ENCODE data around the gene NUP153. TPM values are rescaled to one million over a fixed set of nuclear protein-coding genes. Genes with fewer than 3 reads are reported as not detected.
"Not testable (repeated sequence)": the region's sequence is repeated elsewhere in the genome, so short reads cannot be mapped to it uniquely, and the experiment has no call there.

NUP153 gene
- total RNA-seq: 31.3 TPM
- polyA plus RNA-seq (ENCODE audit: insufficient read depth, low read depth, low replicate concordance): 4.9 TPM
- long read RNA-seq, donor 1, full-length matches to known transcripts: 1 of 1 reads
- long read RNA-seq, donor 1, partial matches to known transcripts: 0 of 1 reads
- long read RNA-seq, donor 1, other reads (novel, unspliced or antisense): 0 of 1 reads
- long read RNA-seq, donor 2: 0 reads
- long read RNA-seq, donor 3, full-length matches to known transcripts: 3 of 3 reads
- long read RNA-seq, donor 3, partial matches to known transcripts: 0 of 3 reads
- long read RNA-seq, donor 3, other reads (novel, unspliced or antisense): 0 of 3 reads
- long read RNA-seq, donor 4, full-length matches to known transcripts: 1 of 1 reads
- long read RNA-seq, donor 4, partial matches to known transcripts: 0 of 1 reads
- long read RNA-seq, donor 4, other reads (novel, unspliced or antisense): 0 of 1 reads
- long read RNA-seq, donor 5: 0 reads
- long read RNA-seq, donor 6: 0 reads
- long read RNA-seq, donor 7, full-length matches to known transcripts: 3 of 6 reads
- long read RNA-seq, donor 7, partial matches to known transcripts: 1 of 6 reads
- long read RNA-seq, donor 7, other reads (novel, unspliced or antisense): 2 of 6 reads
- long read RNA-seq, donor 8, full-length matches to known transcripts: 1 of 33 reads
- long read RNA-seq, donor 8, partial matches to known transcripts: 32 of 33 reads
- long read RNA-seq, donor 8, other reads (novel, unspliced or antisense): 0 of 33 reads
- long read RNA-seq, donor 9: 0 reads
- long read RNA-seq, donor 10, full-length matches to known transcripts: 1 of 29 reads
- long read RNA-seq, donor 10, partial matches to known transcripts: 28 of 29 reads
- long read RNA-seq, donor 10, other reads (novel, unspliced or antisense): 0 of 29 reads

DNA sequence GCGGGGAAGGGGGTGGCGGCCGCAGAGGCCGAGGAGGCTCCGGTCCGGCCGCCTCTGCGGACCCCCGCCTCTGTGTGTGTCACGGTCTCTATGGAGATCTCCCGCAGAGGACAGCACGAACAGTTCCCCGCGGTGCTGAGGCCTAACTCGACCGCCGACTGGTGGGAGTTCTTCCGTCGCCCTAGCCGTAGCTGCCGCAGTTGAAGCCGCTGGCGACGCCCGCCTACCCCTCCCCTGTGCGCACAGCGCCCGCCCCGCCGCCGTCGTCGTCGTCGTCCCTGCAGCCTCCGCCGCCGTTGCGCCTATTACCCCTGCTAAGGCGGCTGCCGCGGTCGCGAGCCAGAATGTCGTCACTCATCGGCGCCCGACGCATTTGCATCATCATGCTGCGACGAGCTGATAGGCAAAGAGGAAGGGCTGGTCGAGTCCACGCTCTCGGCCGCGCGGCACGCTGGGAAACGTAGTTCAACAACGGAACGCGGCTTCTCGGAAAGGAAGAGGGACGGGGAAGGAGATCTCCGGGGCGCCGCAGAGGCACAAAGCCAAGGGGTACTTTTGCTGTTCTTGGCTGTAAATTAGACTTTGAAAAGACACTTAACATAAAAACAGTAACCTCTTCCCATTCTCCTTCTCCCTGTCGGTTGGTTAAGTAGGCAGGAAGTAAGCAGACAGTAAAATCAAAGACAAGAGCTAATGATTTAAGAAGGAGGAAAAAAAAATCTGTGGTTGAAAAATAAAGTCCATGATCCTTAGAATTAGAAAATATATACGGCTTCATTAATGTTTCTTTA, at the start of gene NUP153:
TSS of gene NUP153 (minus strand) at position 346 of the 791 bp plus-strand sequence. CDS start 538 bp downstream, outside the sequence.
- FAIRE-seq (peak; percentile 37), DNase-seq (peak; percentile 99 to 100 (median 99))
- TF ChIP-seq, protein P1, sequence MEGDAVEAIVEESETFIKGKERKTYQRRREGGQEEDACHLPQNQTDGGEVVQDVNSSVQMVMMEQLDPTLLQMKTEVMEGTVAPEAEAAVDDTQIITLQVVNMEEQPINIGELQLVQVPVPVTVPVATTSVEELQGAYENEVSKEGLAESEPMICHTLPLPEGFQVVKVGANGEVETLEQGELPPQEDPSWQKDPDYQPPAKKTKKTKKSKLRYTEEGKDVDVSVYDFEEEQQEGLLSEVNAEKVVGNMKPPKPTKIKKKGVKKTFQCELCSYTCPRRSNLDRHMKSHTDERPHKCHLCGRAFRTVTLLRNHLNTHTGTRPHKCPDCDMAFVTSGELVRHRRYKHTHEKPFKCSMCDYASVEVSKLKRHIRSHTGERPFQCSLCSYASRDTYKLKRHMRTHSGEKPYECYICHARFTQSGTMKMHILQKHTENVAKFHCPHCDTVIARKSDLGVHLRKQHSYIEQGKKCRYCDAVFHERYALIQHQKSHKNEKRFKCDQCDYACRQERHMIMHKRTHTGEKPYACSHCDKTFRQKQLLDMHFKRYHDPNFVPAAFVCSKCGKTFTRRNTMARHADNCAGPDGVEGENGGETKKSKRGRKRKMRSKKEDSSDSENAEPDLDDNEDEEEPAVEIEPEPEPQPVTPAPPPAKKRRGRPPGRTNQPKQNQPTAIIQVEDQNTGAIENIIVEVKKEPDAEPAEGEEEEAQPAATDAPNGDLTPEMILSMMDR (IDR thresholded peaks at IDR 0.05; ENCODE audit: borderline replicate concordance, extremely low read depth, insufficient read depth): no peak
- peaks cover 0 to 8% (median 7%) of the 10 kb centered on the region in 3 donors for H3K4me1 ChIP-seq (ENCODE audit: control insufficient read depth in 2 of 3, insufficient read depth in 2 of 3, low read depth in 1 of 3, low read length in 3 of 3)
- no peaks in the 10 kb centered on the region for H3K36me3 ChIP-seq (ENCODE audit: control insufficient read depth in 2 of 3, insufficient read depth in 3 of 3, low read length in 3 of 3)
- H3K27me3 ChIP-seq (ENCODE audit: control insufficient read depth, insufficient read depth, low read length): no peaks in the 10 kb centered on the region
- H3K4me3 ChIP-seq (ENCODE audit: low read length in 3 of 3): peak within 1 kb of the TSS; percentile 71 to 91 (median 73)
- H3K9ac ChIP-seq (ENCODE audit: low read length in 3 of 3): peak within 1 kb of the TSS; percentile 79 to 98 (median 89)
- peak within 1 kb of the TSS; percentile 95 to 99 for H3K27ac ChIP-seq (ENCODE audit: low read depth in 2 of 2, low read length in 2 of 2)
- intact Hi-C loops (cut with DNase I): no loop called here
- H3K9me3 ChIP-seq (ENCODE audit: control insufficient read depth in 2 of 3, insufficient read depth in 1 of 3, low read length in 3 of 3): no peaks in the 10 kb centered on the region

DNA sequence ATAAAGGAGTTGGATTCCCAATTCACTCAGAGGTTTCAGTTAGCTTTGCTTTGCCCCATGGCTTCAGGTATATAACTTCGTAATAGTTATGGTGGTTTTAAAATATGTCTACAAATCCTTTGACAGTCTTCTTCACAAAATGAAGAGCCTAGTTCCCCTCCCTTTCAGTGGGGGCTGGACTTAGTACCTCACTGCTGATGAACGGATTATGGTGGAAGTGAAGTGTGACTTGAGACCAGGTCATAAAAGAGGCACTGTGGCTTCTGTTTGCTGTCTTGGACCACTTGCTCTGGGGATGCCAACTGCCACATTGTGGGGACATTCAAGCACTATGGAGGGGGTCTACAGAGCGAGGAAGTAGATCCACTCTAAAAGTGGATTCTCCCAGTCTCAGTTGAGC, 47.5 kb upstream of the NUP153 start:
- peak in 1 of 5 donors; percentile 2 for DNase-seq
- Histone ChIP-seq H3K4me1 (ENCODE audit: control insufficient read depth in 2 of 3, insufficient read depth in 2 of 3, low read depth in 1 of 3, low read length in 3 of 3) (no peaks in the 10 kb centered on the region), H3K27me3 (ENCODE audit: control insufficient read depth, insufficient read depth, low read length) (no peaks in the 10 kb centered on the region), H3K9me3 (ENCODE audit: control insufficient read depth in 2 of 3, insufficient read depth in 1 of 3, low read length in 3 of 3) (no peaks in the 10 kb centered on the region), H3K27ac (ENCODE audit: low read depth in 2 of 2, low read length in 2 of 2) (no peak overlapping the region), H3K36me3 (ENCODE audit: control insufficient read depth in 2 of 3, insufficient read depth in 3 of 3, low read length in 3 of 3) (peaks cover 0 to 2% (median 0%) of the 10 kb centered on the region in 3 donors), H3K9ac (ENCODE audit: low read length in 3 of 3) (no peak overlapping the region), H3K4me3 (ENCODE audit: low read length in 3 of 3) (no peak overlapping the region)
- FAIRE-seq: no peak
- TF ChIP-seq, protein P1 (IDR thresholded peaks at IDR 0.05; ENCODE audit: borderline replicate concordance, extremely low read depth, insufficient read depth): no peak
- intact Hi-C loops (cut with DNase I): no loop called here

DNA sequence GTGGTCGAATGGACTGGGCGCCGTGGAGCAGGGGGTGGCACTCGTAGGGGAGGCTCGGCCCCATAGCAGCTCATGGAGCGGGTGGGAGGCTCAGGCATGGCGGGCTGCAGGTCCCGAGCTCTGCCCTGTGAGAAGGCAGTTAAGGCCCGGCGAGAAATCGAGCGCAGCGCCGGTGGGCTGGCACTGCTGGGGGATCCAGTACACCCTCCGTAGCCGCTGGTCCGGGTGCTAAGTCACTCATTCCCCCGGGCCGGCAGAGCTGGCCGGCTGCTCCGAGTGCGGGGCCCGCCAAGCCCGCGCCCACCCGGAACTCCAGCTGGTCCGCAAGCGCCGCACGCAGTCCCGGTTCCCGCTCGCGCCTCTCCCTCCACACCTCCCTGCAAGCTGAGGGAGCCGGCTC, 38.6 kb upstream of the NUP153 start:
- H3K9ac ChIP-seq (ENCODE audit: low read length in 3 of 3); H3K4me1 ChIP-seq (ENCODE audit: control insufficient read depth in 2 of 3, insufficient read depth in 2 of 3, low read depth in 1 of 3, low read length in 3 of 3); H3K27ac ChIP-seq (ENCODE audit: low read depth in 2 of 2, low read length in 2 of 2); H3K27me3 ChIP-seq (ENCODE audit: control insufficient read depth, insufficient read depth, low read length); FAIRE-seq; H3K36me3 ChIP-seq (ENCODE audit: control insufficient read depth in 2 of 3, insufficient read depth in 3 of 3, low read length in 3 of 3); H3K4me3 ChIP-seq (ENCODE audit: low read length in 3 of 3); H3K9me3 ChIP-seq (ENCODE audit: control insufficient read depth in 2 of 3, insufficient read depth in 1 of 3, low read length in 3 of 3); DNase-seq; intact Hi-C loops (cut with DNase I): not testable (repeated sequence)

DNA sequence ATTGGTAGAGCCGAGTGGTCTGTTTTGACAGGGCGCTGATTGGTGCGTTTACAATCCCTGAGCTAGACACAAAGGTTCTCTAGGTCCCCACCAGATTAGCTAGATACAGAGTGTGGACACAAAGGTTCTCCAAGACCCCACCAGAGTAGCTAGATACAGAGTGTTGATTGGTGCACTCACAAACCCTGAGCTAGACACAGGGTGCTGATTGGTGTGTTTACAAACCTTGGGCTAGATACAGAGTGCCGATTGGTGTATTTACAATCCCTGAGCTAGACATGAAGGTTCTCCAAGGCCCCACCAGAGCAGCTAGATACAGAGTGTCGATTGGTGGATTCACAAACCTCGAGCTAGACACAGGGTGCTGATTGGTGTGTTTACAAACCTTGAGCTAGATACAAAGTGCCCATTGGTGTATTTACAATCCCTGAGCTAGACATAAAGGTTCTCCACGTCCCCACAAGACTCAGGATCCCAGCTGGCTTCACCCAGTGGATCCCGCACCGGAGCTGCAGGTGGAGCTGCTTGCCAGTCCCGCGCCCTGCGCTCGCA, 38.1 kb upstream of the NUP153 start:
- H3K27me3 ChIP-seq (ENCODE audit: control insufficient read depth, insufficient read depth, low read length); H3K36me3 ChIP-seq (ENCODE audit: control insufficient read depth in 2 of 3, insufficient read depth in 3 of 3, low read length in 3 of 3); H3K27ac ChIP-seq (ENCODE audit: low read depth in 2 of 2, low read length in 2 of 2); DNase-seq; H3K9ac ChIP-seq (ENCODE audit: low read length in 3 of 3); intact Hi-C loops (cut with DNase I); H3K4me1 ChIP-seq (ENCODE audit: control insufficient read depth in 2 of 3, insufficient read depth in 2 of 3, low read depth in 1 of 3, low read length in 3 of 3); H3K4me3 ChIP-seq (ENCODE audit: low read length in 3 of 3); H3K9me3 ChIP-seq (ENCODE audit: control insufficient read depth in 2 of 3, insufficient read depth in 1 of 3, low read length in 3 of 3); FAIRE-seq: not testable (repeated sequence)

All from kidney (tissue), 22 donors.